IgD-negative memory B cell (primary cell): ENCODE data around the gene EN1. TPM values are rescaled to one million over a fixed set of nuclear protein-coding genes. Genes with fewer than 3 reads are reported as not detected.

Experiments used
- H3K27ac Mint-ChIP-seq, 3 donors: one replicate each; pipeline ENCODE4 v1.8.0; 2020 to 2022; ENCODE audit warnings: mild to moderate bottlenecking in 3 of 3, mixed read lengths in 3 of 3, moderate library complexity in 1 of 3
- H3K27me3 Mint-ChIP-seq: one replicate; pipeline ENCODE4 v1.8.0; 2021; ENCODE audit warnings: mixed read lengths
- H3K36me3 Mint-ChIP-seq: one replicate; pipeline ENCODE4 v1.8.0; 2020; ENCODE audit warnings: mild to moderate bottlenecking, mixed read lengths
- H3K4me1 Mint-ChIP-seq, 3 donors: one replicate each; pipeline ENCODE4 v1.8.0; 2020 to 2022; ENCODE audit warnings: mixed read lengths in 3 of 3, mild to moderate bottlenecking in 1 of 3
- H3K4me3 Mint-ChIP-seq, 4 donors: one replicate each; pipeline ENCODE4 v1.8.0; 2020 to 2022; ENCODE audit warnings: mild to moderate bottlenecking in 4 of 4, mixed read lengths in 4 of 4, moderate library complexity in 3 of 4
- H3K9me3 Mint-ChIP-seq, 3 donors: one replicate each; pipeline ENCODE4 v1.8.0; 2020 to 2021; ENCODE audit warnings: mixed read lengths in 3 of 3, mild to moderate bottlenecking in 1 of 3
- polyA plus RNA-seq: library from polyadenylated mRNA; unstranded; fragments of 300-500 nt; fragmentation: Illumina TruSeq; gene quantifications from one replicate; pipeline ENCODE4 v1.2.3, GENCODE V29; 2021

The EN1 gene
- polyA plus RNA-seq, 1 donor from 2014 or later: not detected

GRCh38 chr2:118859157-118859770 lies 11.8 kb upstream of the EN1 start:
- H3K27ac Mint-ChIP-seq: peak overlapping the region; percentile 13 to 22 (median 13)
- peaks cover 54% of the 10 kb centered on the region for H3K27me3 Mint-ChIP-seq
- peak overlapping the region in 1 of 4 donors; percentile 43 for H3K4me3 Mint-ChIP-seq
- H3K4me1 Mint-ChIP-seq: peaks cover 3 to 12% (median 8%) of the 10 kb centered on the region in 3 donors
- H3K9me3 Mint-ChIP-seq: peaks cover 0 to 2% (median 0%) of the 10 kb centered on the region in 3 donors
- H3K36me3 Mint-ChIP-seq: no peaks in the 10 kb centered on the region

GRCh38 chr2:118858485-118859156 lies 11.2 kb upstream of the EN1 start:
- peak overlapping the region in 1 of 3 donors; percentile 57 for H3K27ac Mint-ChIP-seq
- H3K4me1 Mint-ChIP-seq: peaks cover 3 to 15% (median 8%) of the 10 kb centered on the region in 3 donors
- no peak overlapping the region for H3K4me3 Mint-ChIP-seq
- peaks cover 0 to 2% (median 0%) of the 10 kb centered on the region in 3 donors for H3K9me3 Mint-ChIP-seq
- H3K36me3 Mint-ChIP-seq: no peaks in the 10 kb centered on the region
- H3K27me3 Mint-ChIP-seq: peaks cover 59% of the 10 kb centered on the region

DNA sequence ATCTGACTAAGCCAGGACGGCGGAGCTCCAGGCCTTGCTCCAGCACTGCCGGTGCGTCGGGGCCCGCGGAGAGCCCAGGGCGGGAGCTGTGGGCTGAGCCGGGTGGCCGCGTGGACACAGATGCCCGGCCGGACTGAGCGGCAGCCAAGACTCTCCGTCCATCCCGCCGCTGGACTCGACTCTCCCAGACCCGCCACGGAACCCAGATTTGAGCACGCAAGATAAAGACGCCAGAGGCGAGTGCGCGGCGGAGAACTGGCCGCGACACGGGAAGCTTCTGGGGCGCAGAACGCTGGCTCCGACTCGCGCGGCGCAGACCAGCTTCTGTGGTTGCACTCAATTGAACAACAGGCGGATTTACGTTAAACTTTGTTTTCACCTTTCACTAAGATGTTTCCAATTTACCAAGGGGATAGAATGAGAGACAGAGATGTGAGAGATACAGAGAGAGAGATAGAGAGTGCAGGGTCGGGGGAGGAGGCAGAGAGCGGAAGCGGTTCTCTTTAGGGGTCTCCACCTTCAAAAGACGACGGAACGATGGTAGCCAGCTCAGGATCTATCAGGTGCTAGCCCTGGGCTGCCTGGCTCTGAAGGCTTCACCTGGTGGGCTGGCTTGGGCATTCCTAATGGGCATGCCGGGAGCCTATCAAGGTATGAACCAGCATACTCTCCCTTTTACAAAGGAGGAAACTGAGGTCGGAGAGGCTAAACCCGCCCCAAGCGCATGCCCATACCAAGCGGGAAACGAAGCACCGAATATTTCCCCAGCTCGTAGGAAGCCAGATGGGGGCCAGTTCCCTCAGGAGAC lies 10.4 kb upstream of the EN1 start:
- H3K27me3 Mint-ChIP-seq: peaks cover 65% of the 10 kb centered on the region
- peak overlapping the region in 1 of 4 donors; percentile 34 for H3K4me3 Mint-ChIP-seq
- H3K36me3 Mint-ChIP-seq: no peaks in the 10 kb centered on the region
- H3K9me3 Mint-ChIP-seq: peaks cover 0 to 2% (median 0%) of the 10 kb centered on the region in 3 donors
- H3K27ac Mint-ChIP-seq: peak overlapping the region in 2 of 3 donors; percentile 15 to 57
- H3K4me1 Mint-ChIP-seq: peaks cover 3 to 15% (median 8%) of the 10 kb centered on the region in 3 donors

DNA sequence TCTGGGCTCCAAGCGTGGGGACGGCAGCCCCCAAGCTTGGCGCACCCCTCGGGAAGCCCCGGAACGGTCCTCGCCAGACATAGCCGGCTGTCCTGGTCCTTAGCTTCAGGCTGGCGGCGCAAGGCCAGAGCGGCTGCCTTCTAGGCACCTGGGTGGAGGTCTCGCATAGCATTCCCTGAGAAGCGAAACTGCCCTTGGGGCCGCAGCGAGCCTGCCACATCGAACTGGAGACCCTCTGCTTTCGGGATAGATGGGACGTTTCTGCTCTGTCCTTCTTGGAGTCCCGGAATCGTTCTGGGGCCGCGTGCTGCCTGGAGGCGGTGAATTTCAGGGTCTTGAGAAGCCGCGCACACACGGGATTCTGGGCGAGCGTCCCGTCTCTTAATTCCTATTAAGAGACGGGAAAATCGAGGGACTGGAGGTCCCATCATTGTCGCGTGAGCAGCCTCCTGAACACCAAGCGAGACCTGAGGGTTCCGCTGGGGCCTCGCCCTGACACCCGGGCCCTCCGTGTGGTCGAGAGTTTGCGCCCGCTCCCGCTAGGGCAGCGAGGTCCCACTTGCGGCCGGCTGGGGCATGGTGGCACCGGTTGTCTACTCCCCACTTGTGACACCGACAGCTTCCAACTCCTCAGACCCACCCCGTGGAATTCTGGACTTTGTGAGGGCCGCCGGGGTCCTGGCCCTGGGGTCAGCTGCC lies 9.7 kb upstream of the EN1 start:
- Mint-ChIP-seq H3K4me1 (peaks cover 6 to 17% (median 8%) of the 10 kb centered on the region in 3 donors), H3K36me3 (no peaks in the 10 kb centered on the region), H3K27me3 (peaks cover 67% of the 10 kb centered on the region), H3K4me3 (peak overlapping the region in 2 of 4 donors; percentile 27 to 61), H3K27ac (peak overlapping the region in 2 of 3 donors; percentile 16 to 74), H3K9me3 (peaks cover 0 to 2% (median 0%) of the 10 kb centered on the region in 3 donors)

DNA sequence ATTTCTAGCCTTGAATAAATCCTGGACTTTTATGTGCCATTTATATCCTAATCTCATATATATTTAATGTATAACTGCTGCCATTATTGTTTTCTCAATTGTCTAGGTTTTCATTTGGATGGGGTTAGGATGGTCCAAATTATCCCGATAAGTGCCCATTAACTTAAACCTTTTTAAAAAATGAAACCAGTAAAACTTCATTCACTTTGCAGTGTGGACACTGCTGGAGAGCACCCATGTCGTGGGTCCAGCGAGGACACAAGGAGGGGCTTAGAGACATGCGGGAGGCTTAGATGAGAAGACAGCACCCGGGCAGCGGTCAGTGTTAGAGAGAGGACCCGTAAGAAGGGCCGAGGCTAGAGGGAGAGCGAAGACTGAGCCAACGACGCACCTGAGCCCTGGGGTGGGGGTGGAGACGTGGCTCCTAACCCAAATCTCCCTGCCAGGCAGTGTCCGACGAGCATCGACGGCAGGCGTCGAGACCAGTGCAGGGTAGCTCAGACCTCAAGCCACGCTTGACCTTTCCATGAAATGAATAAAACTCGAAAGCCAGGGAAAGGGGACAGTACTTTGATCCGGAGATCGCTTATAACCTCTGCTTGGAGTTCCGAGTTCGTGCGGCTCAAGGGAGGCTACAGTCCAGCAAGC lies 9.0 kb upstream of the EN1 start:
- no peaks in the 10 kb centered on the region for H3K36me3 Mint-ChIP-seq
- H3K4me1 Mint-ChIP-seq: peaks cover 6 to 17% (median 8%) of the 10 kb centered on the region in 3 donors
- peaks cover 0 to 2% (median 0%) of the 10 kb centered on the region in 3 donors for H3K9me3 Mint-ChIP-seq
- peaks cover 72% of the 10 kb centered on the region for H3K27me3 Mint-ChIP-seq
- peak overlapping the region in 2 of 3 donors; percentile 74 to 87 for H3K27ac Mint-ChIP-seq
- H3K4me3 Mint-ChIP-seq: peak overlapping the region in 3 of 4 donors; percentile 47 to 87 (median 61)

DNA sequence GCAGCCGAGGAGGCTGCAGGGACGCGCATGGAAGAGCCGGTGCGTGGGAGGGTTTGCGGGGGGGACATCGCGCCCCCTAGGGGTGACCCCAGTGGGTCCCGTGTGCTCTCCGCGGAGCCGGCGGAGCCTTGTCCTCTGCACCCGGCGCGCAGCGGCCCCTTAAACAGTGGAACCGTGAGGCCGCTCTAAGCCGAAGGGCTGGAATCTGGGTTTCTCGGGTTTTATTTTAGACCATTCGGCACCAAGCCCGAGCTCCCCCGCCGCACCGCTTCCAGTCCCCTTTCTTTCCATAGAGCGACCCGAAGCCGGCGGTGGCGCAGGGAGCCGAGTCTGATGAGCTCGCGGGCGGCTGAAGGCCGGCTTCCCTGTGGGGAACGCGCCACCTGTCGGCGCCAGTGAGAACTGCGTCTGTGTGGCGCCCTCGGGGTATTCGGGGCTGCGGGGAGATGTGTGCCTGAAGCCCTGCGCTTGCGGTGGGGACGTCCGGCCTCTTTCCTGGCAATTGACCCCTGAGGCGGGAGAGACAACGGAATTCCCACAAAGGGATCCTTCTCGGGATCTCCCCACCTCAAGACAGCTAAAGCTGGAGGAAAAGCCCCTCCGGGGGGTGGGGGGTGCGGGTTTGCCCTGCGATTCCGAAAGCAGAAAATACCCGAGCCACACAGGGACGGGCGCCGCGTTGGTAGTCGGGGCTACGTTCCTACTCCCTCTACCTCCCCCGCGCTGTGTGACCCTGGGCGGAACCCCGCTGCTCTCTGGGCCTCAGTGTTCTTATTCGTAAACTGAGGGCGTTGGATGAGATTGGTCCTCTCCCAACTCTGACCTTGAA lies 8.2 kb upstream of the EN1 start:
- Mint-ChIP-seq H3K4me3 (peak overlapping the region; percentile 59 to 87 (median 74)), H3K36me3 (no peaks in the 10 kb centered on the region), H3K4me1 (peaks cover 6 to 17% (median 8%) of the 10 kb centered on the region in 3 donors), H3K9me3 (peaks cover 0 to 2% (median 0%) of the 10 kb centered on the region in 3 donors), H3K27me3 (peaks cover 77% of the 10 kb centered on the region), H3K27ac (peak overlapping the region; percentile 71 to 89 (median 87))

- Mint-ChIP-seq H3K36me3 (no peaks in the 10 kb centered on the region), H3K27ac (peak overlapping the region; percentile 53 to 90 (median 89)), H3K9me3 (peaks cover 0 to 2% (median 0%) of the 10 kb centered on the region in 3 donors), H3K27me3 (peaks cover 74% of the 10 kb centered on the region), H3K4me1 (peaks cover 6 to 17% (median 8%) of the 10 kb centered on the region in 3 donors), H3K4me3 (peak overlapping the region in 2 of 4 donors; percentile 28 to 61)
These were observed 7.3 kb upstream of the EN1 start for GRCh38 chr2:118854507-118855345.

DNA sequence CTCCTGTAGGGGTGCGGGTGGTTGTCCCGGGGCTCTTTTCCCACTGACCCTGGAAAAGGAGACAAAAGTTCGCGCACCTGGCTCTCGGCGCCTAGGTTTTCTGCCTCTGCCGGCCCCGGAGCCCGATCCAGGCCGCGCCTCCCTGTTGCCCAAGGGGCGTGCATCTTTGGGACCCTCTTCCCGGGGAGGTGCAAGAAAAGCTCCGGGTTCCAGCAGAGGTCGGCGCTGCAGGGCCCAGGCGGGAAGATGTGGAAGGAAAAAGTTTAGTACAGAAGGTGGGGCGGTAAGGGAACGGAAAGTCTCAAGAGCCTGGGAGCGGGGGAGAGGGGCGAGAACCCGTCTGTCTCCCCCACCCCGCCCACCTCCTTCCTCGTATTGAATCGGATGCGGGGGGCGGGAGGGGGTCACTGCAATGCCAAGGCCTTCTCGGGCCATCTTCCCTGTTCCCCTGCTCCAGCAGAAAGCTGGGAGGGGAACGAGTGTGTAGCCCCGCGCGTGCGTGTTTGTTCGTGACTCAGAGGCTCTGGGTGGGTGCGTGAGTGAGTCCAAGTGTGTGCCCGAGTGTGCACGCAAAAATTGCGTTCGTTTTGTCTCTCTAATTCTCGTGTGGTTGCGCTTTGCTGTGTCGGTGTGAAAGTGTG lies 6.3 kb upstream of the EN1 start:
- Mint-ChIP-seq H3K9me3 (peaks cover 0 to 3% (median 0%) of the 10 kb centered on the region in 3 donors), H3K27me3 (peaks cover 72% of the 10 kb centered on the region), H3K27ac (peak overlapping the region in 2 of 3 donors; percentile 21 to 90), H3K4me3 (peak overlapping the region in 2 of 4 donors; percentile 5 to 55), H3K36me3 (no peaks in the 10 kb centered on the region), H3K4me1 (peaks cover 6 to 17% (median 8%) of the 10 kb centered on the region in 3 donors)

- H3K9me3 Mint-ChIP-seq: peaks cover 0 to 6% (median 0%) of the 10 kb centered on the region in 3 donors
- no peaks in the 10 kb centered on the region for H3K36me3 Mint-ChIP-seq
- peaks cover 6 to 17% (median 8%) of the 10 kb centered on the region in 3 donors for H3K4me1 Mint-ChIP-seq
- H3K4me3 Mint-ChIP-seq: peak overlapping the region in 2 of 4 donors; percentile 55 to 66
- H3K27ac Mint-ChIP-seq: peak overlapping the region in 2 of 3 donors; percentile 21 to 90
- peaks cover 72% of the 10 kb centered on the region for H3K27me3 Mint-ChIP-seq
These were observed 5.7 kb upstream of the EN1 start for GRCh38 chr2:118853129-118853640.

- H3K27ac Mint-ChIP-seq: peak overlapping the region; percentile 54 to 90 (median 68)
- peak overlapping the region in 2 of 4 donors; percentile 17 to 40 for H3K4me3 Mint-ChIP-seq
- H3K4me1 Mint-ChIP-seq: peaks cover 4 to 12% (median 8%) of the 10 kb centered on the region in 3 donors
- peaks cover 69% of the 10 kb centered on the region for H3K27me3 Mint-ChIP-seq
- H3K9me3 Mint-ChIP-seq: peaks cover 0 to 6% (median 0%) of the 10 kb centered on the region in 3 donors
- no peaks in the 10 kb centered on the region for H3K36me3 Mint-ChIP-seq
These were observed 5.2 kb upstream of the EN1 start for GRCh38 chr2:118852605-118853128.

GRCh38 chr2:118851650-118852049 lies 4.2 kb upstream of the EN1 start:
- peaks cover 4 to 14% (median 8%) of the 10 kb centered on the region in 3 donors for H3K4me1 Mint-ChIP-seq
- H3K36me3 Mint-ChIP-seq: no peaks in the 10 kb centered on the region
- peaks cover 67% of the 10 kb centered on the region for H3K27me3 Mint-ChIP-seq
- H3K27ac Mint-ChIP-seq: peak overlapping the region in 2 of 3 donors; percentile 45 to 90
- H3K4me3 Mint-ChIP-seq: peak overlapping the region in 2 of 4 donors; percentile 34 to 44
- H3K9me3 Mint-ChIP-seq: peaks cover 0 to 6% (median 0%) of the 10 kb centered on the region in 3 donors
